AG04450 (cell line): ENCODE measurements around the gene WDFY3. TPM values are rescaled to one million over a fixed set of nuclear protein-coding genes. Genes with fewer than 3 reads are reported as not detected.

Experiments
- CTCF ChIA-PET: fragments of 300-600, 350-600 bp; formaldehyde crosslinking; extraction: SDS; loops from one replicate; lab custom pipeline; 2022; ENCODE audit warnings: antibody characterized with exemption, inconsistent platforms; lab: Charles Lee
- POLR2A ChIA-PET: fragments of 350-600 bp; formaldehyde crosslinking; extraction: SDS; loops from one replicate; lab custom pipeline; 2021; ENCODE audit warnings: antibody characterized with exemption, inconsistent platforms; lab: Yijun Ruan, JAX
- DNase-seq: peaks from one replicate; pipeline ENCODE4 v3.0.0-alpha.2; 2011; ENCODE audit warnings: low read depth, low spot score
- H3K27ac ChIP-seq: one replicate; pipeline ENCODE4 v1.5.1; 2012; ENCODE audit warnings: low read depth, low read length, control low read depth
- H3K27me3 ChIP-seq: one replicate; pipeline ENCODE4 v1.6.0; 2012; ENCODE audit warnings: low read length; ENCODE audit not compliant: control insufficient read depth, insufficient read depth
- H3K4me3 ChIP-seq: 2 replicates; pipeline ENCODE4 v1.5.1; 2011; ENCODE audit warnings: mild to moderate bottlenecking, low read depth, low read length, control low read depth
- H3K9me3 ChIP-seq: 2 replicates; pipeline ENCODE4 v1.5.1; 2012; ENCODE audit warnings: low read length; ENCODE audit not compliant: control insufficient read depth, insufficient read depth
- polyA plus RNA-seq: library from polyadenylated mRNA; depleted of rRNA; stranded (reverse); fragments of >200 nt; gene quantifications from 2 replicates; pipeline ENCODE4 v1.2.3, GENCODE V29; 2011
- TF ChIP-seq, protein P1 (sequence below): IDR thresholded peaks from 2 replicates; pipeline ENCODE4 v1.5.1; 2011; ENCODE audit warnings: low read depth, low read length, control low read depth, inconsistent platforms

Gene WDFY3
- polyA plus RNA-seq, 1 experiment, result 31.5 TPM

DNA sequence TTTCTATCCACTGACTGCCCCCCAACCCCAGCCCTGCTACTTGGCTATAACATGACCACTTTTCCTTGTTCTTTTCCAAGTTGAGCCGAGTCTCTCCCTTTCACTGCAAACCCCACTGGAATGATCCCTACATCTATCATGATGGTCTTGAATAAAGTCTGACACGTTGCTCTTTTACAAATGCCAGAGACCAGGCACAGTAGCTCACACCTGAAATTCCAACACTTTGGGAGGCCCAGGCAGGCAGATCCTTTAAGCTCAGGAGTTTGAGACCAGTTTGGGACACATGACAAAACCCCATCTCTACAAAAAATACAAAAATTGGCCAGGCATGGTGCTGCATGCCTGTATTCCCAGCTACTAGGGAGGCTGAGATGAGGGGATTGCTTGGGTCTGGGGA is 100.9 kb downstream of the WDFY3 start:
- CTCF ChIA-PET, result no interaction called here
- POLR2A ChIA-PET, result no interaction called here
- Histone ChIP-seq H3K9me3 (no peaks in the 10 kb centered on the region), H3K27me3 (no peaks in the 10 kb centered on the region), H3K4me3 (no peak overlapping the region), H3K27ac (no peak overlapping the region)
- no peak for DNase-seq
- TF ChIP-seq, protein P1, sequence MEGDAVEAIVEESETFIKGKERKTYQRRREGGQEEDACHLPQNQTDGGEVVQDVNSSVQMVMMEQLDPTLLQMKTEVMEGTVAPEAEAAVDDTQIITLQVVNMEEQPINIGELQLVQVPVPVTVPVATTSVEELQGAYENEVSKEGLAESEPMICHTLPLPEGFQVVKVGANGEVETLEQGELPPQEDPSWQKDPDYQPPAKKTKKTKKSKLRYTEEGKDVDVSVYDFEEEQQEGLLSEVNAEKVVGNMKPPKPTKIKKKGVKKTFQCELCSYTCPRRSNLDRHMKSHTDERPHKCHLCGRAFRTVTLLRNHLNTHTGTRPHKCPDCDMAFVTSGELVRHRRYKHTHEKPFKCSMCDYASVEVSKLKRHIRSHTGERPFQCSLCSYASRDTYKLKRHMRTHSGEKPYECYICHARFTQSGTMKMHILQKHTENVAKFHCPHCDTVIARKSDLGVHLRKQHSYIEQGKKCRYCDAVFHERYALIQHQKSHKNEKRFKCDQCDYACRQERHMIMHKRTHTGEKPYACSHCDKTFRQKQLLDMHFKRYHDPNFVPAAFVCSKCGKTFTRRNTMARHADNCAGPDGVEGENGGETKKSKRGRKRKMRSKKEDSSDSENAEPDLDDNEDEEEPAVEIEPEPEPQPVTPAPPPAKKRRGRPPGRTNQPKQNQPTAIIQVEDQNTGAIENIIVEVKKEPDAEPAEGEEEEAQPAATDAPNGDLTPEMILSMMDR, result no peak

GRCh38 chr4:84862064-84862463 is 104.4 kb downstream of the WDFY3 start:
- TF ChIP-seq, protein P1, result no peak
- Histone ChIP-seq H3K27ac (no peak overlapping the region), H3K4me3 (no peak overlapping the region), H3K9me3 (no peaks in the 10 kb centered on the region), H3K27me3 (no peaks in the 10 kb centered on the region)
- CTCF ChIA-PET, result interaction anchor here (0.9 kb wide), 1 partner anchor 104 kb away, joined by 3 read pairs; the partner anchor contains the start of gene WDFY3
- POLR2A ChIA-PET, result no interaction called here
- no peak for DNase-seq

DNA sequence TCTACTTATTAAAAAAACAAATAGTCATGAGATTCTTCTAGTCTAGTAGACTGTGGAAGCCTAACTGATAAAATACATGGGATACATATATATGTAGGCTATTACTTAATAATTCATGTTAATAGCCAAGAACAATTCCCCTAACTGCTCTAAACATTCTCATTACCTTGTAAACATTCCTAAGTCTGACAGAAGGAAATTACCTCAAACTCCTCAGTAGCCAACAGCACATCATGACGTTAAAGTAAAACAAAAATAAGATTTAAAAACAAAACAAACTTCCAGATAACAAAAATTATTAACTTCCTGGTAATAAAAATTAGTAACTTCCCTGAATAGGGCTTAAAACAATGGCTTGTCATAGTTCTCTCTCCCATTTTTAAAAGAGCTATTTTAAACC is 109.2 kb downstream of the WDFY3 start:
- DNase-seq, result no peak
- no peaks in the 10 kb centered on the region for H3K9me3 ChIP-seq
- H3K27ac ChIP-seq, result no peak overlapping the region
- CTCF ChIA-PET, result no interaction called here
- H3K27me3 ChIP-seq, result no peaks in the 10 kb centered on the region
- no peak overlapping the region for H3K4me3 ChIP-seq
- TF ChIP-seq, protein P1, result no peak
- POLR2A ChIA-PET, result no interaction called here

GRCh38 chr4:84856468-84857049 is 109.9 kb downstream of the WDFY3 start:
- Histone ChIP-seq H3K4me3 (no peak overlapping the region), H3K27ac (no peak overlapping the region), H3K9me3 (no peaks in the 10 kb centered on the region), H3K27me3 (no peaks in the 10 kb centered on the region)
- no peak for DNase-seq
- CTCF ChIA-PET, result interaction anchor here (0.9 kb wide), 1 partner anchor 29 kb away, joined by 3 read pairs; no protein-coding TSS in a partner anchor
- POLR2A ChIA-PET, result no interaction called here
- TF ChIP-seq, protein P1, result no peak

DNA sequence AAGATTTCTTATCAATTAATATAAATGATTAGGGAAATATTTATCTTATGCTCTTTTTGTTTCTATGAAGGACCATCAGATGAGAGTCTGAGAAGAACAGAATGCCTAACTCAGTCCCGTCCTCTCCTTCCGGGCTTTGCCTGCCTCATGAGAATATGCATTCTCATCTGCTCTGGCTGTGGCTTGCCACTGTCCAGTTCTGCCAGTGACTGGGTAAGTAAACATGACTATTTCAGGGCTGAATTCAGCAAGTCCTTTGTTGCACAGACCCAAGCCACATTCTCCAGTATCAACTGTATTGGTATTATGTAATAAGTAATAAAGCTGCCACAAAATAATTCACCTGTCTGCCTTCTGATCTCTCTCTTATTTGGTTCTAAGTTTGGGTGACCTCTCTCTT is 110.7 kb downstream of the WDFY3 start:
- TF ChIP-seq, protein P1, result no peak
- Histone ChIP-seq H3K27me3 (no peaks in the 10 kb centered on the region), H3K4me3 (no peak overlapping the region), H3K27ac (no peak overlapping the region), H3K9me3 (no peaks in the 10 kb centered on the region)
- ChIA-PET POLR2A (no interaction called here), CTCF (interaction anchor here (0.9 kb wide), 1 partner anchor 29 kb away, joined by 3 read pairs; no protein-coding TSS in a partner anchor)
- DNase-seq, result no peak
